Transverse colon (tissue), 4 donors: Measurements from ENCODE around the gene TRAF3.

Source experiments
- EP300 ChIP-seq: sonication (generic); formaldehyde crosslinking; IDR thresholded peaks from one replicate; pipeline ENCODE4 v1.6.1; 2017; ENCODE audit warnings: antibody characterized with exemption, low read depth
- POLR2A ChIP-seq: fragments of 450-650 bp; IDR thresholded peaks from one replicate; pipeline ENCODE4 v1.6.1; 2016; ENCODE audit warnings: antibody characterized with exemption, mild to moderate bottlenecking, moderate library complexity
- POLR2AphosphoS5 ChIP-seq, 3 donors: sonication (generic); formaldehyde crosslinking; IDR thresholded peaks; one replicate each; pipeline ENCODE4 v1.6.1; 2016; ENCODE audit warnings: antibody characterized with exemption in 3 of 3
- TF ChIP-seq, protein P1 (sequence below), 5 experiments: fragments of 200-600 bp in 3 of 5; fragments of 450-650 bp in 2 of 5; sonication (generic) in 3 of 5; IDR thresholded peaks; 1 replicate in 2 of 5; 2 replicates in 3 of 5; pipeline ENCODE4 v1.5.1; 2016 to 2017; ENCODE audit warnings: antibody characterized with exemption in 5 of 5, inconsistent platforms in 3 of 5, mild to moderate bottlenecking in 2 of 5, moderate library complexity in 1 of 5

DNA sequence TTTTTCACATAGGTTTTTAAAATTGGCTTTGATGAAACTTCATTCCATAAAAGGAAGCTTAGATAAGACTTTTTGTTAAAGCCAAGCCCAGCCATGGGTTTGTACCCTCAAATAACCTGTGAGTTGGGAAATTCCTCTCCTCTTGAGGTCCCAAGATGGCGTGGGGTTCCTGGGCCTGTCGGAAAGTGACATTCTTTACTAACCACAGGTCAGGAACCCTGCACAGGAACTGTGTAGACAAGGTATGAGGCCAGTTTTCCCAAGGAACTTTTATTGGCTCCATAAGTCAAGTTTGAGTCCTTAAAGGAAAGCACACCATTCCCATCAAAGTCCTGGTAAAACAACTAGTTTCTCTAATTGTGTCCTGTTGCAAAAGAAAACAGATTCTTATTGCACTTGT is 80.2 kb downstream of the TRAF3 start:
- no peak for TF ChIP-seq POLR2A
- TF ChIP-seq, protein P1, sequence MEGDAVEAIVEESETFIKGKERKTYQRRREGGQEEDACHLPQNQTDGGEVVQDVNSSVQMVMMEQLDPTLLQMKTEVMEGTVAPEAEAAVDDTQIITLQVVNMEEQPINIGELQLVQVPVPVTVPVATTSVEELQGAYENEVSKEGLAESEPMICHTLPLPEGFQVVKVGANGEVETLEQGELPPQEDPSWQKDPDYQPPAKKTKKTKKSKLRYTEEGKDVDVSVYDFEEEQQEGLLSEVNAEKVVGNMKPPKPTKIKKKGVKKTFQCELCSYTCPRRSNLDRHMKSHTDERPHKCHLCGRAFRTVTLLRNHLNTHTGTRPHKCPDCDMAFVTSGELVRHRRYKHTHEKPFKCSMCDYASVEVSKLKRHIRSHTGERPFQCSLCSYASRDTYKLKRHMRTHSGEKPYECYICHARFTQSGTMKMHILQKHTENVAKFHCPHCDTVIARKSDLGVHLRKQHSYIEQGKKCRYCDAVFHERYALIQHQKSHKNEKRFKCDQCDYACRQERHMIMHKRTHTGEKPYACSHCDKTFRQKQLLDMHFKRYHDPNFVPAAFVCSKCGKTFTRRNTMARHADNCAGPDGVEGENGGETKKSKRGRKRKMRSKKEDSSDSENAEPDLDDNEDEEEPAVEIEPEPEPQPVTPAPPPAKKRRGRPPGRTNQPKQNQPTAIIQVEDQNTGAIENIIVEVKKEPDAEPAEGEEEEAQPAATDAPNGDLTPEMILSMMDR (IDR thresholded peaks at IDR 0.05) = no peak
- no peak for TF ChIP-seq POLR2AphosphoS5 (IDR thresholded peaks at IDR 0.05)
- no peak for TF ChIP-seq EP300
